Stomach (tissue), 4 donors: ENCODE results near the gene NAA40.

Experiments used
- POLR2A ChIP-seq, 4 donors: fragments of 450-650 bp; IDR thresholded peaks; one replicate each; pipeline ENCODE4 v1.6.1; 2016; ENCODE audit warnings: antibody characterized with exemption in 4 of 4, control low read depth in 2 of 4, mild to moderate bottlenecking in 1 of 4, moderate library complexity in 1 of 4
- POLR2AphosphoS5 ChIP-seq, 3 donors: sonication (generic); formaldehyde crosslinking; IDR thresholded peaks; one replicate each; pipeline ENCODE4 v1.6.1; 2016; ENCODE audit warnings: antibody characterized with exemption in 3 of 3
- TF ChIP-seq, protein P1 (sequence below), 7 experiments: fragments of 450-650 bp in 4 of 7; fragments of 200-600 bp in 3 of 7; sonication (generic) in 3 of 7; IDR thresholded peaks; one replicate each; pipeline ENCODE4 v1.5.1; 2016 to 2019; ENCODE audit warnings: antibody characterized with exemption in 7 of 7, control low read depth in 2 of 7, mild to moderate bottlenecking in 1 of 7

- TF ChIP-seq POLR2A (IDR thresholded peaks at IDR 0.05) (no peak), POLR2AphosphoS5 (IDR thresholded peaks at IDR 0.05) (no peak)
- TF ChIP-seq, protein P1, sequence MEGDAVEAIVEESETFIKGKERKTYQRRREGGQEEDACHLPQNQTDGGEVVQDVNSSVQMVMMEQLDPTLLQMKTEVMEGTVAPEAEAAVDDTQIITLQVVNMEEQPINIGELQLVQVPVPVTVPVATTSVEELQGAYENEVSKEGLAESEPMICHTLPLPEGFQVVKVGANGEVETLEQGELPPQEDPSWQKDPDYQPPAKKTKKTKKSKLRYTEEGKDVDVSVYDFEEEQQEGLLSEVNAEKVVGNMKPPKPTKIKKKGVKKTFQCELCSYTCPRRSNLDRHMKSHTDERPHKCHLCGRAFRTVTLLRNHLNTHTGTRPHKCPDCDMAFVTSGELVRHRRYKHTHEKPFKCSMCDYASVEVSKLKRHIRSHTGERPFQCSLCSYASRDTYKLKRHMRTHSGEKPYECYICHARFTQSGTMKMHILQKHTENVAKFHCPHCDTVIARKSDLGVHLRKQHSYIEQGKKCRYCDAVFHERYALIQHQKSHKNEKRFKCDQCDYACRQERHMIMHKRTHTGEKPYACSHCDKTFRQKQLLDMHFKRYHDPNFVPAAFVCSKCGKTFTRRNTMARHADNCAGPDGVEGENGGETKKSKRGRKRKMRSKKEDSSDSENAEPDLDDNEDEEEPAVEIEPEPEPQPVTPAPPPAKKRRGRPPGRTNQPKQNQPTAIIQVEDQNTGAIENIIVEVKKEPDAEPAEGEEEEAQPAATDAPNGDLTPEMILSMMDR (IDR thresholded peaks at IDR 0.05): no peak
Measured at GRCh38 chr11:63931045-63931444, 7.8 kb upstream of the NAA40 start.
